ENCODE measurements around the gene FUBP3. TPM values are rescaled to one million over a fixed set of nuclear protein-coding genes. Genes with fewer than 3 reads are reported as not detected.

Gene FUBP3
- total RNA-seq, 1 donor from 2014 or later, result 77.0 TPM

DNA sequence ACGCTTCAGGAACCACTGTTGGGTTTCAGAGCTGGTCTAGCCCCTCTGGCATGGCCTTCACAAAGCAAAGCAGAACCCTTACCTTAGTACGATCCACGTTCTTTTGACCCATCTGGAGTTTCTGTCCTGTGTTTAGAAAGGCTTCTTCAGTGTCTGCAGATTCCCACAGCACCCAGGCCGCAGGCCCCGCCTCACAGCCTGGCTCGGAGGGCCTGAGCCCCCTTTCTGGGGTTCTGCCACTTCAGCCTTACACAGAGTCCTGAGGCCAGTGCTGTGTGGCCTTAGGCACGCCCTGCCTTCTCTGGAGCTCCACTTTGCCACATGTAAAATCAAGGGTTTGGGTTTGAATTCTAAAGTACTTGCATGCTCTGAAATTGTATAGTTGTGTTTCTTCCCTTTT lies 53.5 kb downstream of the FUBP3 start:
- H3K27ac Mint-ChIP-seq, result no peak overlapping the region

DNA sequence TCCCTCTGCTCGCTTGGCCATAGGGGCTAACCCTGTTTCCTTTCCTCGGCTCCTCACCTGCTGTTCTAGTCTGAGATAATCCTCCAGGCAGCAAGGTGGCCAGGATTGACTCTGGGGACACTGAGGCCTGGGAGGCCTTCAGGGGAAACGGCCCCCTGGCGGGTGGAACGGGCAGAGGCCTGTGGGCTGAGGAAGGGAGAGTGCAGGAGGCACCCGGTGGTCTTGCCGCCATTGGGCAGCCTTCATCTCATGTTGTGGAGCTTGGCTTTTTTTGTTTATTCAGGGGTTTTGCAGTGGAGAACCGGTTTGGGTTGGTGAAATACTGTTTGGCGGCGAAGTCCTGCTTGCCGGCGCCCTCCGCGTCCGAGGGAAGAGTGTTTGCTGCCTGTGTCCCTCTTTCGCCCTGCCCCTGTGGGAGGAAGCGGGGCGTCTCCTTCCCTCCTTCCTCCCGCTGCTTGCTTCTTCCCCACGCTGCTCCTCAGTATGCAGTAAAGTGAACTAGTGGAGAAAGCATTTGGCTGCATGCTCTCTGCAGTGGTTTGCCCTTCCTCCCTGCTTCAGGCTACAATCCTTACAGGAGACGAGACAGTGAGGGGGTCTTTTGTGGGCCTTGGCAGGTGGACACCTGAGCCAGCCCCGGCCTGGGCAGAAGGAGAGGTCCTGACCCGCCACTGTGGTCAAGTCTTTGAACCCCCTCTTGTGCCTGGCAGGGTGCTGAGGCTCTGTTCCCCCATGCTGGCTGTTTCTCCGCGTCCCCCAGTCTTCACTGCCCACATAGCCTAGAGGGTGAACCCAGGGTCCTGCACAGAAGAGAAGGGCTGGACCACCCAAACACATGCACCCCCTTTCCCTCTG lies 54.2 kb downstream of the FUBP3 start:
- TF ChIP-seq, protein P1, sequence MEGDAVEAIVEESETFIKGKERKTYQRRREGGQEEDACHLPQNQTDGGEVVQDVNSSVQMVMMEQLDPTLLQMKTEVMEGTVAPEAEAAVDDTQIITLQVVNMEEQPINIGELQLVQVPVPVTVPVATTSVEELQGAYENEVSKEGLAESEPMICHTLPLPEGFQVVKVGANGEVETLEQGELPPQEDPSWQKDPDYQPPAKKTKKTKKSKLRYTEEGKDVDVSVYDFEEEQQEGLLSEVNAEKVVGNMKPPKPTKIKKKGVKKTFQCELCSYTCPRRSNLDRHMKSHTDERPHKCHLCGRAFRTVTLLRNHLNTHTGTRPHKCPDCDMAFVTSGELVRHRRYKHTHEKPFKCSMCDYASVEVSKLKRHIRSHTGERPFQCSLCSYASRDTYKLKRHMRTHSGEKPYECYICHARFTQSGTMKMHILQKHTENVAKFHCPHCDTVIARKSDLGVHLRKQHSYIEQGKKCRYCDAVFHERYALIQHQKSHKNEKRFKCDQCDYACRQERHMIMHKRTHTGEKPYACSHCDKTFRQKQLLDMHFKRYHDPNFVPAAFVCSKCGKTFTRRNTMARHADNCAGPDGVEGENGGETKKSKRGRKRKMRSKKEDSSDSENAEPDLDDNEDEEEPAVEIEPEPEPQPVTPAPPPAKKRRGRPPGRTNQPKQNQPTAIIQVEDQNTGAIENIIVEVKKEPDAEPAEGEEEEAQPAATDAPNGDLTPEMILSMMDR (IDR thresholded peaks at IDR 0.05; ENCODE audit: unreplicated experiment), result no peak
- peaks cover 9% of the 10 kb centered on the region for H3K36me3 Mint-ChIP-seq
- H3K4me3 Mint-ChIP-seq, result no peak overlapping the region
- no peaks in the 10 kb centered on the region for H3K27me3 Mint-ChIP-seq (ENCODE audit: low read depth)
- no peaks in the 10 kb centered on the region for H3K9me3 Mint-ChIP-seq
- DNase-seq (ENCODE audit: low spot score in 2 of 2, unreplicated experiment in 2 of 2), result no peak
- H3K27ac Mint-ChIP-seq, result no peak overlapping the region
- no peaks in the 10 kb centered on the region for H3K4me1 Mint-ChIP-seq

More for the DNA sequence above, 53.5 kb downstream of the FUBP3 start:
- Mint-ChIP-seq H3K9me3 (no peaks in the 10 kb centered on the region), H3K27me3 (ENCODE audit: low read depth) (no peaks in the 10 kb centered on the region), H3K36me3 (peaks cover 9% of the 10 kb centered on the region), H3K4me1 (no peaks in the 10 kb centered on the region), H3K4me3 (no peak overlapping the region)
- TF ChIP-seq, protein P1 (IDR thresholded peaks at IDR 0.05; ENCODE audit: unreplicated experiment), result no peak
- DNase-seq (ENCODE audit: low spot score in 2 of 2, unreplicated experiment in 2 of 2), result no peak

- no peaks in the 10 kb centered on the region for H3K4me1 Mint-ChIP-seq
- no peak for DNase-seq (ENCODE audit: low spot score in 2 of 2, unreplicated experiment in 2 of 2)
- no peaks in the 10 kb centered on the region for H3K27me3 Mint-ChIP-seq (ENCODE audit: low read depth)
- H3K4me3 Mint-ChIP-seq, result no peak overlapping the region
- H3K36me3 Mint-ChIP-seq, result peaks cover 9% of the 10 kb centered on the region
- TF ChIP-seq, protein P1 (IDR thresholded peaks at IDR 0.05; ENCODE audit: unreplicated experiment), result no peak
- no peak overlapping the region for H3K27ac Mint-ChIP-seq
- no peaks in the 10 kb centered on the region for H3K9me3 Mint-ChIP-seq
These were observed 54.9 kb downstream of the FUBP3 start for GRCh38 chr9:130634191-130634768.

GRCh38 chr9:130634801-130635200 lies 55.4 kb downstream of the FUBP3 start:
- H3K4me1 Mint-ChIP-seq, result no peaks in the 10 kb centered on the region
- DNase-seq (ENCODE audit: low spot score in 2 of 2, unreplicated experiment in 2 of 2), result no peak
- H3K4me3 Mint-ChIP-seq, result no peak overlapping the region
- H3K27me3 Mint-ChIP-seq (ENCODE audit: low read depth), result no peaks in the 10 kb centered on the region
- H3K9me3 Mint-ChIP-seq, result no peaks in the 10 kb centered on the region
- TF ChIP-seq, protein P1 (IDR thresholded peaks at IDR 0.05; ENCODE audit: unreplicated experiment), result no peak
- peaks cover 9% of the 10 kb centered on the region for H3K36me3 Mint-ChIP-seq
- H3K27ac Mint-ChIP-seq, result no peak overlapping the region

- Mint-ChIP-seq H3K4me1 (no peaks in the 10 kb centered on the region), H3K27ac (no peak overlapping the region), H3K9me3 (no peaks in the 10 kb centered on the region), H3K36me3 (peaks cover 9% of the 10 kb centered on the region), H3K4me3 (no peak overlapping the region), H3K27me3 (ENCODE audit: low read depth) (no peaks in the 10 kb centered on the region)
- no peak for DNase-seq (ENCODE audit: low spot score in 2 of 2, unreplicated experiment in 2 of 2)
- TF ChIP-seq, protein P1 (IDR thresholded peaks at IDR 0.05; ENCODE audit: unreplicated experiment), result no peak
These were observed 55.9 kb downstream of the FUBP3 start for GRCh38 chr9:130635306-130635705.
